RWPE2 (cell line): ENCODE measurements around the gene CIT.
A peak's percentile ranks its signal among the peaks of the same experiment; 100 is the strongest.

ENCODE experiments used
- ATAC-seq: fragments of 200-7000 bp; cut with Tn5 transposase; 3 replicates; pipeline ENCODE4 v1.9.1; 2021; ENCODE audit warnings: low read depth
- DNase-seq: peaks from one replicate; pipeline ENCODE4 v3.0.0-alpha.2; 2020; ENCODE audit warnings: low spot score
- H3K27ac ChIP-seq: fragments of 450-650 bp; 2 replicates; pipeline ENCODE4 v1.5.1; 2017; ENCODE audit warnings: mild to moderate bottlenecking; ENCODE audit not compliant: poor library complexity, severe bottlenecking
- H3K27me3 ChIP-seq: fragments of 250-450 bp; sonication (Bioruptor Pico); 2 replicates; pipeline ENCODE4 v1.5.1; 2021; ENCODE audit warnings: mild to moderate bottlenecking, moderate library complexity; ENCODE audit not compliant: insufficient read depth, poor library complexity, severe bottlenecking
- H3K36me3 ChIP-seq: fragments of 250-450 bp; sonication (Bioruptor Pico); 2 replicates; pipeline ENCODE4 v1.5.1; 2020; ENCODE audit warnings: low read depth, mild to moderate bottlenecking, moderate library complexity
- H3K4me1 ChIP-seq: fragments of 250-450 bp; sonication (Bioruptor Pico); 2 replicates; pipeline ENCODE4 v1.5.1; 2021; ENCODE audit warnings: mild to moderate bottlenecking, moderate library complexity; ENCODE audit not compliant: insufficient read depth, poor library complexity, severe bottlenecking
- H3K4me3 ChIP-seq: fragments of 250-450 bp; sonication (Bioruptor Pico); 2 replicates; pipeline ENCODE4 v1.5.1; 2021; ENCODE audit warnings: mild to moderate bottlenecking, moderate library complexity; ENCODE audit not compliant: severe bottlenecking
- H3K9me3 ChIP-seq: fragments of 250-450 bp; sonication (Bioruptor Pico); 2 replicates; pipeline ENCODE4 v1.5.1; 2021; ENCODE audit warnings: mild to moderate bottlenecking, moderate library complexity; ENCODE audit not compliant: severe bottlenecking
- CTCF ChIP-seq: fragments of 450-650 bp; IDR thresholded peaks from one replicate; pipeline ENCODE4 v1.5.1; 2017; ENCODE audit warnings: mild to moderate bottlenecking, moderate library complexity; ENCODE audit not compliant: poor library complexity, severe bottlenecking

CIT gene

GRCh38 chr12:119817546-119818343, 59.4 kb downstream of the CIT start:
- H3K27me3 ChIP-seq, result no peaks in the 10 kb centered on the region
- ATAC-seq (no peak), DNase-seq (no peak)
- H3K27ac ChIP-seq, result no peak overlapping the region
- H3K4me3 ChIP-seq, result no peak overlapping the region
- peaks cover 30% of the 10 kb centered on the region for H3K36me3 ChIP-seq
- H3K4me1 ChIP-seq, result no peaks in the 10 kb centered on the region
- no peaks in the 10 kb centered on the region for H3K9me3 ChIP-seq
- TF ChIP-seq CTCF, result no peak

DNA sequence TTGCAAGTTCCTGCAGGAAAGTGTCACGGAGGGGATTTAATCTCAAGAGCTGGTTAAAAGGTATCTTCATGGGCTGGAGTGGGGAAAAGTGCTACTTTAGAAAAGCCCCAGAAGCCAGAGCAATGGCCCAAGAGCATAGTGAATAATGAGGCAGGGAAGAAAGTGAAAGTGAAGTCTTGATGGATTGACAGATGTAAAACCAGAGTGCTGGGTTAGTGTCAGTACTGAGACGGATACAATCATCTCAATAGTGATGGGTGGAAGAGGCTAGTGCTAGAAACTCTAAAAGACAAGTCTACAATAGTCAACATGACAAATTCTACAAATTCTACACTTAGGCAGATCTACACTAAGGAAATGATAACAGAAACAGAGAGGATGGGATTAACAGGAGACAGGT, 68.1 kb downstream of the CIT start:
- no peak for TF ChIP-seq CTCF
- Histone ChIP-seq H3K9me3 (no peaks in the 10 kb centered on the region), H3K27me3 (no peaks in the 10 kb centered on the region), H3K36me3 (peaks cover 5% of the 10 kb centered on the region; the same call in 1 of the 2 replicates), H3K27ac (peak overlapping the region; percentile 26), H3K4me3 (no peak overlapping the region), H3K4me1 (peaks cover 15% of the 10 kb centered on the region)
- no peak for ATAC-seq
- DNase-seq, result no peak

DNA sequence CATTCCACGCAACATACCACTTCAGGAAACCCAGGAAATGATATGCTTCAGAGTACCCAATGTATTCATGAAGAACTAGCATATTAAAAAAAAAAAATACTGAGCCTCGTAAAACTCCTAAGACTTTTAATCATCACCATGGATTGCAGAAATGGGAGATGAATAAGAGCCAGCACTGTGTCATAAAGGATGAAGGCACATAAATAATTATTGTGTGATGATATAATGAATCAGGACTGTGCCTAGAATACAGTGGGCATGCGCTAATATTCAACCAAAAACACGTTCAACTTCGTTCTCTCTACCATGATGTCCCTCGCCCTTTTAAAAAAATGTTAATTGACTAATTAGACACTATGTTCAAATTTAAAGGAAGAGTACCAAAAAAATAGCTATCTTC, 68.7 kb downstream of the CIT start:
- H3K27me3 ChIP-seq, result no peaks in the 10 kb centered on the region
- ATAC-seq (peak; percentile 71), DNase-seq (no peak)
- H3K4me1 ChIP-seq, result peaks cover 15% of the 10 kb centered on the region
- peaks cover 5% of the 10 kb centered on the region; the same call in 1 of the 2 replicates for H3K36me3 ChIP-seq
- H3K4me3 ChIP-seq, result no peak overlapping the region
- TF ChIP-seq CTCF, result no peak
- peak overlapping the region; percentile 26 for H3K27ac ChIP-seq
- no peaks in the 10 kb centered on the region for H3K9me3 ChIP-seq

- ATAC-seq (no peak), DNase-seq (no peak)
- Histone ChIP-seq H3K4me3 (no peak overlapping the region), H3K36me3 (peaks cover 5% of the 10 kb centered on the region; the same call in 1 of the 2 replicates), H3K27me3 (no peaks in the 10 kb centered on the region), H3K9me3 (no peaks in the 10 kb centered on the region), H3K4me1 (peaks cover 15% of the 10 kb centered on the region), H3K27ac (no peak overlapping the region)
- TF ChIP-seq CTCF, result no peak
These were observed 69.7 kb downstream of the CIT start for GRCh38 chr12:119807380-119807779.
